ENCODE results near the gene RAP1B.
"Not testable (repeated sequence)": the region's sequence is repeated elsewhere in the genome, so short reads cannot be mapped to it uniquely, and the experiment has no call there.

Gene RAP1B

DNA sequence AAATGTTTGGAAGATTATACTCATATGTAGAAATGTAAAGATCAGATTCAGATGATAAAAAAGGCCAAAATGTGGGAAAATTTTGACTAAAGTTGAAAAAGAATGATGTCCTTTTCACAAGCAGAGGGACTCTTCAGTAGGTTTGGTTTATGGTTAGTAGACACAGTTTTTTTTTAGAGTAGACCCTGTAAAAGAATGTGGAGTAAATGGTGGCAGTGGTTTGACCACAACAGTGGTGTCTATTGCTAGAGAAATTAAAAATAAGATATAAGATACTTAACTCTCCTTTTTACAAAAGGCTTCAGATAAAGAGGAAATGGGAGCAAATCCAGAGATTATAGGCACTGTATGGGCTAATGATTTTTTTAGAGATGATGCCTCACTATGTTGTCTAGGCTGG, 21.8 kb downstream of the RAP1B start:
- Histone ChIP-seq H3K36me3 (ENCODE audit: insufficient read depth, low read length) (peaks cover 16% of the 10 kb centered on the region), H3K4me1 (ENCODE audit: insufficient read depth, low read length, poor library complexity, severe bottlenecking) (peaks cover 36% of the 10 kb centered on the region), H3K9me3 (ENCODE audit: insufficient read depth, low read depth, low read length) (peaks cover 7% of the 10 kb centered on the region; the same call in 1 of the 2 replicates), H4K20me1 (ENCODE audit: insufficient read depth, low read length, poor library complexity, severe bottlenecking) (peaks cover 94% of the 10 kb centered on the region), H3K79me2 (ENCODE audit: insufficient read depth, low read length) (peaks cover 100% of the 10 kb centered on the region), H3K4me3 (ENCODE audit: low read length, poor library complexity, severe bottlenecking) (no peak overlapping the region), H3K9me2 (replicated peaks; ENCODE audit: low read depth, low read length) (no peaks in the 10 kb centered on the region), H3K9ac (ENCODE audit: low read depth, low read length, poor library complexity, severe bottlenecking) (no peak overlapping the region), H3K27me3 (ENCODE audit: insufficient read depth, low read length, poor library complexity, severe bottlenecking) (no peaks in the 10 kb centered on the region), H3K4me2 (ENCODE audit: low read depth, low read length, poor library complexity, severe bottlenecking) (no peak overlapping the region), H2AFZ (ENCODE audit: low read length) (no peak overlapping the region), H3F3A (ENCODE audit: low read depth) (peaks cover 3% of the 10 kb centered on the region)
- TF ChIP-seq EZH2phosphoT487 (IDR thresholded peaks at IDR 0.05; ENCODE audit: borderline replicate concordance) = no peak
- TF ChIP-seq, protein P1, sequence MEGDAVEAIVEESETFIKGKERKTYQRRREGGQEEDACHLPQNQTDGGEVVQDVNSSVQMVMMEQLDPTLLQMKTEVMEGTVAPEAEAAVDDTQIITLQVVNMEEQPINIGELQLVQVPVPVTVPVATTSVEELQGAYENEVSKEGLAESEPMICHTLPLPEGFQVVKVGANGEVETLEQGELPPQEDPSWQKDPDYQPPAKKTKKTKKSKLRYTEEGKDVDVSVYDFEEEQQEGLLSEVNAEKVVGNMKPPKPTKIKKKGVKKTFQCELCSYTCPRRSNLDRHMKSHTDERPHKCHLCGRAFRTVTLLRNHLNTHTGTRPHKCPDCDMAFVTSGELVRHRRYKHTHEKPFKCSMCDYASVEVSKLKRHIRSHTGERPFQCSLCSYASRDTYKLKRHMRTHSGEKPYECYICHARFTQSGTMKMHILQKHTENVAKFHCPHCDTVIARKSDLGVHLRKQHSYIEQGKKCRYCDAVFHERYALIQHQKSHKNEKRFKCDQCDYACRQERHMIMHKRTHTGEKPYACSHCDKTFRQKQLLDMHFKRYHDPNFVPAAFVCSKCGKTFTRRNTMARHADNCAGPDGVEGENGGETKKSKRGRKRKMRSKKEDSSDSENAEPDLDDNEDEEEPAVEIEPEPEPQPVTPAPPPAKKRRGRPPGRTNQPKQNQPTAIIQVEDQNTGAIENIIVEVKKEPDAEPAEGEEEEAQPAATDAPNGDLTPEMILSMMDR (conservative IDR thresholded peaks at IDR 0.05; ENCODE audit: low read length) = no peak

DNA sequence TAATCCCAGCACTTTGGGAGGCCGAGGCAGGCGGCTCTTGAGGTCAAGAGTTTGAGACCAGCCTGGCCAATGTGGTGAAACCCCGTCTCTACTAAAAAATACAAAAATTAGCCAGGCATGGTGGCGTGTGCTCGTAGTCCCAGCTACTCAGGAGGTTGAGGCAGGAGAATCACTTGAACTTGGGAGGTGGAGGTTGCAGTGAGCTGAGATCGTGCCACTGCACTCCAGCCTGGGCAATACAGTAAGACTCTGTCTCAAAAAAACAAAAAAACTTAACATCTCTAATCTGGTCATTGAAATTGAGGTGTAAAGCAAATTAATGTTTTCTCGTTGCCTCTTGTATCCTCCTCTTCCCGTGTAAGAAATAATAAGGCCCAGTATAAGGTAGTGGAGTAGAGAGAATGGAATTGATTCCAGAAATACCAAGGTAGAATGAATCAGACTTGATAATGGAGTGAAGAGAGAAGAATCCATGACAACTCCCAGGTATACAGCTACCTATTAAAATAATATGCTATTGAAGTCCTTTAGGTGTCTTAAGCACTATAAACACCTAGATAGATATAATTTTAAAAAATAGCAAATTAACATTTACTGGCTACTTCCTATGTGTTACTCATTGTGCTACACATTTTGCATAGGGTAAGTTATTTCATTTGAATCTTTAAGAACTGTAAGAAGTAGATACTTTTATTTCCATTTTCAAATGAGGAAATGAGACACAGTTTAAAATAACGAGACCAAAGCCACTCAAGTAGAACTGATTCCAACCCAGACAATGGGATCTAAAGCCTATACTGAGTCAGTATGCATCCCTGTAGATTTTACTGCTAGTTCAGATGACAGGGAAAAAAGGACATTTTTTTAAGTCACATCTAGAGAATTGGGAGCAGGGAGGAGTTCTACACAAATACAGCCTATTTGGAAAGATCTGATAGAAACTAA, 23.2 kb downstream of the RAP1B start:
- TF ChIP-seq EZH2phosphoT487 (IDR thresholded peaks at IDR 0.05; ENCODE audit: borderline replicate concordance) = no peak
- TF ChIP-seq, protein P1 (conservative IDR thresholded peaks at IDR 0.05; ENCODE audit: low read length) = no peak
- Histone ChIP-seq H3K4me3 (ENCODE audit: low read length, poor library complexity, severe bottlenecking) (no peak overlapping the region), H3K9me3 (ENCODE audit: insufficient read depth, low read depth, low read length) (no peaks in the 10 kb centered on the region), H4K20me1 (ENCODE audit: insufficient read depth, low read length, poor library complexity, severe bottlenecking) (peaks cover 94% of the 10 kb centered on the region), H3K4me2 (ENCODE audit: low read depth, low read length, poor library complexity, severe bottlenecking) (no peak overlapping the region), H3K27me3 (ENCODE audit: insufficient read depth, low read length, poor library complexity, severe bottlenecking) (no peaks in the 10 kb centered on the region), H2AFZ (ENCODE audit: low read length) (no peak overlapping the region), H3K79me2 (ENCODE audit: insufficient read depth, low read length) (peaks cover 100% of the 10 kb centered on the region), H3F3A (ENCODE audit: low read depth) (peaks cover 9% of the 10 kb centered on the region), H3K4me1 (ENCODE audit: insufficient read depth, low read length, poor library complexity, severe bottlenecking) (peaks cover 48% of the 10 kb centered on the region), H3K36me3 (ENCODE audit: insufficient read depth, low read length) (peaks cover 6% of the 10 kb centered on the region; the same call in 1 of the 2 replicates), H3K9me2 (replicated peaks; ENCODE audit: low read depth, low read length) (no peaks in the 10 kb centered on the region), H3K9ac (ENCODE audit: low read depth, low read length, poor library complexity, severe bottlenecking) (no peak overlapping the region)

DNA sequence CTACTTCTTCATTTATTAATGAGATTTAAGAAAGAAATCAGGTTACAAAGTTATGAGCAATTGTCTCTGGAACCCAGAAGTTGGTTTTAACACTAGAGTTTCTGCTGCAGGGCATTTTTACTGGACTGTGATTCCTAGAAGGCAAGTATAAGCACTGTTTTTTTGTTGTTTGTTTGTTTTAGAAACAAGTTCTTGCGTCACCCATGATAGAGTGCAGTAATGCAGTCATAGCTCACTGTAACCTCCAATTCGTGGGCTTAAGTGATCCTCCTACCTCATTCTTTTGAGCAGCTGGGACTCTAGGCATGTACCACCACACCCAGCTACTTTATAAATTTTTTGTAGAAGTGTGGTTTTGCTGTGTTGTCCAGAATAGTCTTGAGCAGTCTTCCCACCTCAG, 25.6 kb downstream of the RAP1B start:
- Histone ChIP-seq H3K4me1 (ENCODE audit: insufficient read depth, low read length, poor library complexity, severe bottlenecking) (peaks cover 58% of the 10 kb centered on the region), H3K9me2 (replicated peaks; ENCODE audit: low read depth, low read length) (no peaks in the 10 kb centered on the region), H3K4me3 (ENCODE audit: low read length, poor library complexity, severe bottlenecking) (no peak overlapping the region), H3K36me3 (ENCODE audit: insufficient read depth, low read length) (no peaks in the 10 kb centered on the region), H3F3A (ENCODE audit: low read depth) (peaks cover 10% of the 10 kb centered on the region), H3K79me2 (ENCODE audit: insufficient read depth, low read length) (peaks cover 100% of the 10 kb centered on the region), H3K27me3 (ENCODE audit: insufficient read depth, low read length, poor library complexity, severe bottlenecking) (no peaks in the 10 kb centered on the region), H3K9ac (ENCODE audit: low read depth, low read length, poor library complexity, severe bottlenecking) (no peak overlapping the region), H3K9me3 (ENCODE audit: insufficient read depth, low read depth, low read length) (no peaks in the 10 kb centered on the region), H2AFZ (ENCODE audit: low read length) (no peak overlapping the region), H4K20me1 (ENCODE audit: insufficient read depth, low read length, poor library complexity, severe bottlenecking) (peaks cover 93% of the 10 kb centered on the region), H3K4me2 (ENCODE audit: low read depth, low read length, poor library complexity, severe bottlenecking) (no peak overlapping the region)
- TF ChIP-seq, protein P1 (conservative IDR thresholded peaks at IDR 0.05; ENCODE audit: low read length) = no peak
- no peak for TF ChIP-seq EZH2phosphoT487 (IDR thresholded peaks at IDR 0.05; ENCODE audit: borderline replicate concordance)

DNA sequence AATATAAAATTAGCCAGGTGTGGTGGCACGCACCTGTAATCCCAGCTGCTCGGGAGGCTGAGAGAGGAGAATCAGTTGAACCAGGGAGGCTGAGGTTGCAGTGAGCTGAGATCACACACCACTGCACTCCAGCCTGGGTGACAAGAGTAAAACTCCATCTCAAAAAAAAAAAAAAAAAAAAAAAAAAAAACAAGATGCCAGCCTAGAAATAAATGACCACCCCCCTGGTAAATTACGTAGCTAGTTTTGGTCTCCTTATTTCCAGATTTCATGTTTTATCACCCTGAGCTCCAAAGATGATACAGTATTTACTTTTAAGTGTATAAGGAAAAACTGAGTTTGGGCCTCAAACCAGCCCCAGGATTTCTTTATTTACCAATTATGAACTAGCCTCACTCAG, 26.7 kb downstream of the RAP1B start:
- H2AFZ ChIP-seq (ENCODE audit: low read length); H3K9me3 ChIP-seq (ENCODE audit: insufficient read depth, low read depth, low read length); H3K9me2 ChIP-seq (replicated peaks; ENCODE audit: low read depth, low read length); H3K27me3 ChIP-seq (ENCODE audit: insufficient read depth, low read length, poor library complexity, severe bottlenecking); H3K36me3 ChIP-seq (ENCODE audit: insufficient read depth, low read length): not testable (repeated sequence)
- H3K4me3 ChIP-seq (ENCODE audit: low read length, poor library complexity, severe bottlenecking) = peak overlapping the region; percentile 38
- peaks cover 59% of the 10 kb centered on the region for H3K4me1 ChIP-seq (ENCODE audit: insufficient read depth, low read length, poor library complexity, severe bottlenecking)
- peaks cover 93% of the 10 kb centered on the region for H4K20me1 ChIP-seq (ENCODE audit: insufficient read depth, low read length, poor library complexity, severe bottlenecking)
- peak overlapping the region; percentile 24 for H3K9ac ChIP-seq (ENCODE audit: low read depth, low read length, poor library complexity, severe bottlenecking)
- peak overlapping the region; percentile 53 for H3K4me2 ChIP-seq (ENCODE audit: low read depth, low read length, poor library complexity, severe bottlenecking)
- peaks cover 12% of the 10 kb centered on the region for H3F3A ChIP-seq (ENCODE audit: low read depth)
- peaks cover 100% of the 10 kb centered on the region for H3K79me2 ChIP-seq (ENCODE audit: insufficient read depth, low read length)

All from Loucy (cell line).